ENCODE results near the gene CLEC4M. TPM values are rescaled to one million over a fixed set of nuclear protein-coding genes. Genes with fewer than 3 reads are reported as not detected.

CLEC4M gene
- total RNA-seq, 4 donors from 2014 or later, result not detected

GRCh38 chr19:7740682-7741054 is 22.4 kb upstream of the CLEC4M start:
- H3K27me3 ChIP-seq, result peaks cover 0 to 63% (median 0%) of the 10 kb centered on the region in 4 donors
- 61 to 77% methylated on average over 6 of the region's 6 CpGs for whole genome bisulfite sequencing, 2 donors
- no peaks in the 10 kb centered on the region for H3K36me3 ChIP-seq
- no peak overlapping the region for H3K4me3 ChIP-seq
- TF ChIP-seq POLR2A (IDR thresholded peaks at IDR 0.05), result no peak
- TF ChIP-seq CTCF (IDR thresholded peaks at IDR 0.05), result no peak
- intact Hi-C loops (cut with DNase I), result no loop called here
- no peaks in the 10 kb centered on the region for H3K9me3 ChIP-seq
- no peak overlapping the region for H3K27ac ChIP-seq
- DNase-seq, result no peak
- H3K4me1 ChIP-seq, result no peaks in the 10 kb centered on the region

DNA sequence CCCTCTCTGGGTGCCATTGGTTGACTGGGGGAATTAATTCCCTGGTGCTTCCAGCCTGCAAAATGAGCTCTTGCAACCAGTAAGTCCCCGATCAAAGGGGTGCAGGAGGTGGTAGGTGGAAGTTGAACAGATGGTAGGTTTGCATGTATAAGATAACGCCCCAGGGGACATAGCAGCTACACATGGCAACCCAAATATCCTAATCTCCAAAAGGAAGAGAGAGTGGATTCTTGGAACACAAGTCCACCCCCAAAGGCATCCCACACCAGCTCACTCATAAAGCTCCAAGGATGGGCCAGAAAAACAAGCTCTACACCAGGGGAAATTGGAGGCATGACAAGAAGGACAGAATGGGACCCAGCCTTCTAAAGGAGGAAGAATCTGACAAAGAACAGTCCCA is 20.5 kb upstream of the CLEC4M start:
- no peak overlapping the region for H3K27ac ChIP-seq
- no peaks in the 10 kb centered on the region for H3K36me3 ChIP-seq
- no peak for DNase-seq
- H3K9me3 ChIP-seq, result no peaks in the 10 kb centered on the region
- intact Hi-C loops (cut with DNase I), result no loop called here
- WGBS, 2 donors, result 62 to 78% methylated on average over 2 of the region's 2 CpGs
- H3K27me3 ChIP-seq, result peaks cover 0 to 69% (median 0%) of the 10 kb centered on the region in 4 donors
- no peak for TF ChIP-seq CTCF (IDR thresholded peaks at IDR 0.05)
- no peaks in the 10 kb centered on the region for H3K4me1 ChIP-seq
- no peak overlapping the region for H3K4me3 ChIP-seq

DNA sequence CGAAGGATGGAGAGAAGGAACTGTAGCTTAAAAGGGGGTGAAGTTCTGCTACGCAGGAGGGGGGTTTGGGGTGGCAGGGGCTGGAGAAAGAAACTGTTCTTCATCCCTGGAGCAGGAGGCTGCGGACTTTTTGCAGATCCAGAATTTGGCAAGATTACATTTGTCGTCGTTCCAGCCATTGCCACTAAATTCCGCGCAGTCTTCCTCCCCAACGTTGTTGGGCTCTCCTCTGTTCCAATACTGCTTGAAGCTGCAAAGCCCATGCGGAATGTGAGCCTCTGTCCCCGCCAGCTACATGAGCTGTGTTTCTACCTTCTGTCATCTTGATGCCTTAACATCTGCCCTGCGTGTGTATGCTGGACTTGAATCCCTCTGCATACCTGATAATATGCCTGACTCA is 20.1 kb upstream of the CLEC4M start:
- 61 to 81% methylated on average over 11 of the region's 11 CpGs for WGBS, 2 donors
- intact Hi-C loops (cut with DNase I), result no loop called here
- TF ChIP-seq POLR2A (IDR thresholded peaks at IDR 0.05), result no peak
- TF ChIP-seq CTCF (IDR thresholded peaks at IDR 0.05), result no peak

DNA sequence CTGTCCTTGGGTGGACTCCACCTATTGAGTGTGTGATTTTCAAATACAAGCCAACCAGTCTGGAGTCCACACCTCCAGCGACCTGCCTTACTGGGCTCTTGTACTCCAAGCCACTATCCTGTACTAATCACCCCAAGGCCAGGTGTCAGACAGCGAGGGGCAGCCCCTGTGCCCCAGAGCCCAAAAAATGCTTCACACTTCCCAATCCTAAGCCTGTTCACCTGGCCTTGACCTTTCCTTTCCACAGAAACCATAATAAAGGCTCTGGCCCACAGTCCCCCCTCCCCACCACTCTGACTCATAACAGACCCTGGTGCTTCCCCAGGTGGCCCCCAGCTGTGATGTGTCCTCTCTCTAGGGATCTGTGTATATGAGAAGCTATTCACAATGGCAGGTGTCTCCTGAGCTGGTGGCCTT is 19.6 kb upstream of the CLEC4M start:
- WGBS, 2 donors, result 55 to 59% methylated on average over 2 of the region's 2 CpGs

More for the DNA sequence above, 20.1 kb upstream of the CLEC4M start:
- peaks cover 0 to 73% (median 0%) of the 10 kb centered on the region in 4 donors for H3K27me3 ChIP-seq
- H3K4me3 ChIP-seq, result no peak overlapping the region
- no peaks in the 10 kb centered on the region for H3K36me3 ChIP-seq
- no peak overlapping the region for H3K27ac ChIP-seq
- no peaks in the 10 kb centered on the region for H3K4me1 ChIP-seq
- no peak for DNase-seq
- H3K9me3 ChIP-seq, result no peaks in the 10 kb centered on the region

DNA sequence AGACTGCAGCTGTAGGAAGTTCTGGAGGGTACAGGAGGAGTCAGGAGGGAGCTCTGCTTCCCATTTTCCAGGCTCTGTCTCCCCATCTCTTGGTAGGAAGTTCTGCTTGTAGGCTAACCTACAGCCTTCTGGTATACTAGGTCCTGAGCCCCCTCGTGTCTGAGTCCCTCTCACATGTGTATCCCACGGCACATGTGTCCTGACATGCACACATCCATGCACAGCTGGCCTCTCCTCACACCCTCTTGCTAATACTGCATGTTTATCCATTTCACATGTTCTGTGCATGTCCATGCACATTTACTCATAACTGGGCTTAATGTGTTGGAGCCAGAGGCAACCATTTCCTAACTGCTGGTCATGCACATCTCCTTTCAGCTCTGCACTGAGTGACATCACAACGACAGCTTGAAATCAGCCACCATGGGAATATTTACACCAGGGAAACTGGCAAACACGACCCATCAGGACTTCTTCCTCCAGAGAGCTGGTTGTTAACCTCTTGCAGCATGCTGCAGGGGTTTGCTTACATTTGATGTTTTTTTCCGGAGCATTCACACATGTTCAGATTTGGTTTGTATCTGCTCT is 18.8 kb upstream of the CLEC4M start:
- intact Hi-C loops (cut with DNase I), result no loop called here
- H3K4me1 ChIP-seq, result no peaks in the 10 kb centered on the region
- DNase-seq, result no peak
- no peaks in the 10 kb centered on the region for H3K36me3 ChIP-seq
- no peaks in the 10 kb centered on the region for H3K9me3 ChIP-seq
- 40 to 46% methylated on average over 5 of the region's 5 CpGs for WGBS, 2 donors
- peaks cover 0 to 74% (median 0%) of the 10 kb centered on the region in 4 donors for H3K27me3 ChIP-seq
- H3K27ac ChIP-seq, result no peak overlapping the region
- TF ChIP-seq POLR2A (IDR thresholded peaks at IDR 0.05), result no peak
- no peak for TF ChIP-seq CTCF (IDR thresholded peaks at IDR 0.05)
- no peak overlapping the region for H3K4me3 ChIP-seq

More for the DNA sequence above, 19.6 kb upstream of the CLEC4M start:
- intact Hi-C loops (cut with DNase I), result no loop called here
- H3K36me3 ChIP-seq, result no peaks in the 10 kb centered on the region
- peaks cover 0 to 73% (median 0%) of the 10 kb centered on the region in 4 donors for H3K27me3 ChIP-seq
- H3K9me3 ChIP-seq, result no peaks in the 10 kb centered on the region
- TF ChIP-seq CTCF (IDR thresholded peaks at IDR 0.05) (no peak), POLR2A (IDR thresholded peaks at IDR 0.05) (no peak)
- no peak for DNase-seq
- no peak overlapping the region for H3K27ac ChIP-seq
- H3K4me1 ChIP-seq, result no peaks in the 10 kb centered on the region
- H3K4me3 ChIP-seq, result no peak overlapping the region
